ENCODE results near the gene VAV3. TPM values are rescaled to one million over a fixed set of nuclear protein-coding genes. Genes with fewer than 3 reads are reported as not detected.
"Not testable (repeated sequence)": the region's sequence is repeated elsewhere in the genome, so short reads cannot be mapped to it uniquely, and the experiment has no call there.

VAV3 gene
- total RNA-seq, 1 experiment from 2014 or later: 2.7 TPM

GRCh38 chr1:107874221-107874620 lies 90.8 kb downstream of the VAV3 start:
- in situ Hi-C loops (cut with HindIII; ENCODE audit: low pct_unique_long_range_greater_than_20kb, low sequenced_read_pairs): no loop called here
- DNase-seq (ENCODE audit: low read depth, low spot score): no peak

GRCh38 chr1:107871687-107872395 lies 93.1 kb downstream of the VAV3 start:
- in situ Hi-C loops (cut with HindIII; ENCODE audit: low pct_unique_long_range_greater_than_20kb, low sequenced_read_pairs): no loop called here
- no peak for DNase-seq (ENCODE audit: low read depth, low spot score)

GRCh38 chr1:107871259-107871658 lies 93.7 kb downstream of the VAV3 start:
- in situ Hi-C loops (cut with HindIII; ENCODE audit: low pct_unique_long_range_greater_than_20kb, low sequenced_read_pairs): no loop called here
- DNase-seq (ENCODE audit: low read depth, low spot score): no peak

GRCh38 chr1:107870696-107871095 lies 94.3 kb downstream of the VAV3 start:
- in situ Hi-C loops (cut with HindIII; ENCODE audit: low pct_unique_long_range_greater_than_20kb, low sequenced_read_pairs): no loop called here
- DNase-seq (ENCODE audit: low read depth, low spot score): no peak

GRCh38 chr1:107867897-107868296 lies 97.1 kb downstream of the VAV3 start:
- DNase-seq (ENCODE audit: low read depth, low spot score): no peak
- in situ Hi-C loops (cut with HindIII; ENCODE audit: low pct_unique_long_range_greater_than_20kb, low sequenced_read_pairs): no loop called here

GRCh38 chr1:107867422-107867821 lies 97.6 kb downstream of the VAV3 start:
- in situ Hi-C loops (cut with HindIII; ENCODE audit: low pct_unique_long_range_greater_than_20kb, low sequenced_read_pairs): no loop called here
- DNase-seq (ENCODE audit: low read depth, low spot score): no peak

GRCh38 chr1:107866870-107867269 lies 98.1 kb downstream of the VAV3 start:
- in situ Hi-C loops (cut with HindIII; ENCODE audit: low pct_unique_long_range_greater_than_20kb, low sequenced_read_pairs): no loop called here

GRCh38 chr1:107865627-107866026 lies 99.4 kb downstream of the VAV3 start:
- in situ Hi-C loops (cut with HindIII; ENCODE audit: low pct_unique_long_range_greater_than_20kb, low sequenced_read_pairs): no loop called here
- DNase-seq (ENCODE audit: low read depth, low spot score): no peak

More at GRCh38 chr1:107866870-107867269, 98.1 kb downstream of the VAV3 start:
- no peak for DNase-seq (ENCODE audit: low read depth, low spot score)

- in situ Hi-C loops (cut with HindIII; ENCODE audit: low pct_unique_long_range_greater_than_20kb, low sequenced_read_pairs): no loop called here
- no peak for DNase-seq (ENCODE audit: low read depth, low spot score)
Measured at GRCh38 chr1:107863342-107863741, 101.6 kb downstream of the VAV3 start.

- in situ Hi-C loops (cut with HindIII; ENCODE audit: low pct_unique_long_range_greater_than_20kb, low sequenced_read_pairs): no loop called here
- DNase-seq (ENCODE audit: low read depth, low spot score): no peak
Measured at GRCh38 chr1:107862064-107862463, 102.9 kb downstream of the VAV3 start.

GRCh38 chr1:107858323-107858722 lies 106.7 kb downstream of the VAV3 start:
- in situ Hi-C loops (cut with HindIII; ENCODE audit: low pct_unique_long_range_greater_than_20kb, low sequenced_read_pairs): no loop called here
- no peak for DNase-seq (ENCODE audit: low read depth, low spot score)

GRCh38 chr1:107851418-107851817 lies 113.6 kb downstream of the VAV3 start:
- in situ Hi-C loops (cut with HindIII; ENCODE audit: low pct_unique_long_range_greater_than_20kb, low sequenced_read_pairs): no loop called here
- DNase-seq (ENCODE audit: low read depth, low spot score): no peak

GRCh38 chr1:107844541-107845194 lies 120.3 kb downstream of the VAV3 start:
- DNase-seq (ENCODE audit: low read depth, low spot score); in situ Hi-C loops (cut with HindIII; ENCODE audit: low pct_unique_long_range_greater_than_20kb, low sequenced_read_pairs): not testable (repeated sequence)

GRCh38 chr1:107843989-107844388 lies 121.0 kb downstream of the VAV3 start:
- in situ Hi-C loops (cut with HindIII; ENCODE audit: low pct_unique_long_range_greater_than_20kb, low sequenced_read_pairs): no loop called here

GRCh38 chr1:107842241-107842640 lies 122.7 kb downstream of the VAV3 start:
- DNase-seq (ENCODE audit: low read depth, low spot score): no peak
- in situ Hi-C loops (cut with HindIII; ENCODE audit: low pct_unique_long_range_greater_than_20kb, low sequenced_read_pairs): no loop called here

More at GRCh38 chr1:107843989-107844388, 121.0 kb downstream of the VAV3 start:
- DNase-seq (ENCODE audit: low read depth, low spot score): no peak

GRCh38 chr1:107840725-107841124 lies 124.3 kb downstream of the VAV3 start:
- no peak for DNase-seq (ENCODE audit: low read depth, low spot score)
- in situ Hi-C loops (cut with HindIII; ENCODE audit: low pct_unique_long_range_greater_than_20kb, low sequenced_read_pairs): no loop called here

- no peak for DNase-seq (ENCODE audit: low read depth, low spot score)
- in situ Hi-C loops (cut with HindIII; ENCODE audit: low pct_unique_long_range_greater_than_20kb, low sequenced_read_pairs): no loop called here
Measured at GRCh38 chr1:107838056-107838455, 126.9 kb downstream of the VAV3 start.

- DNase-seq (ENCODE audit: low read depth, low spot score): no peak
- in situ Hi-C loops (cut with HindIII; ENCODE audit: low pct_unique_long_range_greater_than_20kb, low sequenced_read_pairs): no loop called here
Measured at GRCh38 chr1:107835151-107835670, 129.8 kb downstream of the VAV3 start.

- DNase-seq (ENCODE audit: low read depth, low spot score): no peak
- in situ Hi-C loops (cut with HindIII; ENCODE audit: low pct_unique_long_range_greater_than_20kb, low sequenced_read_pairs): no loop called here
Measured at GRCh38 chr1:107833061-107833460, 131.9 kb downstream of the VAV3 start.

Data from SK-MEL-5 (cell line).